Osteoblast (primary cell): Measurements from ENCODE around the gene PMFBP1. TPM values are rescaled to one million over a fixed set of nuclear protein-coding genes. Genes with fewer than 3 reads are reported as not detected.

Source experiments
- DNase-seq: peaks from one replicate; pipeline ENCODE4 v3.0.0; 2011; ENCODE audit warnings: low spot score, mixed read lengths; ENCODE audit not compliant: insufficient read length; ENCODE audit errors: missing footprints
- H2AFZ ChIP-seq: 2 replicates; pipeline ENCODE4 v1.6.0; 2011; ENCODE audit warnings: mild to moderate bottlenecking, low read length
- H3K27ac ChIP-seq: 2 replicates; pipeline ENCODE4 v1.5.1; 2011; ENCODE audit warnings: mild to moderate bottlenecking, low read depth, low read length, moderate library complexity
- H3K27me3 ChIP-seq: 2 replicates; pipeline ENCODE4 v1.6.0; 2012; ENCODE audit warnings: mild to moderate bottlenecking, control low read depth, inconsistent platforms, low read length, moderate library complexity; ENCODE audit not compliant: insufficient read depth
- H3K36me3 ChIP-seq: 2 replicates; pipeline ENCODE4 v1.5.1; 2011; ENCODE audit warnings: mild to moderate bottlenecking, low read length, control low read depth, moderate library complexity; ENCODE audit not compliant: insufficient read depth
- H3K4me1 ChIP-seq: 2 replicates; pipeline ENCODE4 v1.5.1; 2011; ENCODE audit warnings: mild to moderate bottlenecking, low read length, control low read depth, moderate library complexity; ENCODE audit not compliant: insufficient read depth
- H3K4me2 ChIP-seq: 2 replicates; pipeline ENCODE4 v1.6.0; 2011; ENCODE audit warnings: mild to moderate bottlenecking, low read length; ENCODE audit not compliant: insufficient read depth
- H3K4me3 ChIP-seq: fragments of 200-600 bp; sonication (generic); 3 replicates; pipeline ENCODE4 v1.5.1; 2012; ENCODE audit warnings: mild to moderate bottlenecking, low read length, inconsistent platforms; ENCODE audit not compliant: insufficient read depth
- H3K79me2 ChIP-seq: 2 replicates; pipeline ENCODE4 v1.6.0; 2012; ENCODE audit warnings: mild to moderate bottlenecking, low read length, control low read depth, inconsistent platforms; ENCODE audit not compliant: insufficient read depth
- H3K9me3 ChIP-seq: 2 replicates; pipeline ENCODE4 v1.5.1; 2011; ENCODE audit warnings: low read depth, low read length, control low read depth
- H4K20me1 ChIP-seq: 2 replicates; pipeline ENCODE4 v1.6.0; 2012; ENCODE audit warnings: mild to moderate bottlenecking, low read length, control low read depth; ENCODE audit not compliant: insufficient read depth
- total RNA-seq: library from RNA; depleted of rRNA; stranded (reverse); fragments of >200 nt; gene quantifications from 2 replicates; pipeline ENCODE4 v1.2.3, GENCODE V29; 2012
- TF ChIP-seq, protein P1 (sequence below): IDR thresholded peaks from 2 replicates; pipeline ENCODE4 v1.5.1; 2011; ENCODE audit warnings: mild to moderate bottlenecking, low read depth, low read length, moderate library complexity; ENCODE audit errors: extremely low read depth

The PMFBP1 gene
- total RNA-seq, 1 donor: under 0.01 TPM

GRCh38 chr16:72109966-72110530 is 61.9 kb downstream of the PMFBP1 start:
- TF ChIP-seq, protein P1, sequence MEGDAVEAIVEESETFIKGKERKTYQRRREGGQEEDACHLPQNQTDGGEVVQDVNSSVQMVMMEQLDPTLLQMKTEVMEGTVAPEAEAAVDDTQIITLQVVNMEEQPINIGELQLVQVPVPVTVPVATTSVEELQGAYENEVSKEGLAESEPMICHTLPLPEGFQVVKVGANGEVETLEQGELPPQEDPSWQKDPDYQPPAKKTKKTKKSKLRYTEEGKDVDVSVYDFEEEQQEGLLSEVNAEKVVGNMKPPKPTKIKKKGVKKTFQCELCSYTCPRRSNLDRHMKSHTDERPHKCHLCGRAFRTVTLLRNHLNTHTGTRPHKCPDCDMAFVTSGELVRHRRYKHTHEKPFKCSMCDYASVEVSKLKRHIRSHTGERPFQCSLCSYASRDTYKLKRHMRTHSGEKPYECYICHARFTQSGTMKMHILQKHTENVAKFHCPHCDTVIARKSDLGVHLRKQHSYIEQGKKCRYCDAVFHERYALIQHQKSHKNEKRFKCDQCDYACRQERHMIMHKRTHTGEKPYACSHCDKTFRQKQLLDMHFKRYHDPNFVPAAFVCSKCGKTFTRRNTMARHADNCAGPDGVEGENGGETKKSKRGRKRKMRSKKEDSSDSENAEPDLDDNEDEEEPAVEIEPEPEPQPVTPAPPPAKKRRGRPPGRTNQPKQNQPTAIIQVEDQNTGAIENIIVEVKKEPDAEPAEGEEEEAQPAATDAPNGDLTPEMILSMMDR: no peak
- H3K27ac ChIP-seq: no peak overlapping the region
- H3K9me3 ChIP-seq: no peaks in the 10 kb centered on the region
- no peak overlapping the region for H3K4me2 ChIP-seq
- no peaks in the 10 kb centered on the region for H3K79me2 ChIP-seq
- H2AFZ ChIP-seq: no peak overlapping the region
- H3K4me3 ChIP-seq: no peak overlapping the region
- H3K27me3 ChIP-seq: no peaks in the 10 kb centered on the region
- DNase-seq: peak; percentile 27
- peaks cover 71% of the 10 kb centered on the region for H3K36me3 ChIP-seq
- H3K4me1 ChIP-seq: no peaks in the 10 kb centered on the region
- no peaks in the 10 kb centered on the region for H4K20me1 ChIP-seq

DNA sequence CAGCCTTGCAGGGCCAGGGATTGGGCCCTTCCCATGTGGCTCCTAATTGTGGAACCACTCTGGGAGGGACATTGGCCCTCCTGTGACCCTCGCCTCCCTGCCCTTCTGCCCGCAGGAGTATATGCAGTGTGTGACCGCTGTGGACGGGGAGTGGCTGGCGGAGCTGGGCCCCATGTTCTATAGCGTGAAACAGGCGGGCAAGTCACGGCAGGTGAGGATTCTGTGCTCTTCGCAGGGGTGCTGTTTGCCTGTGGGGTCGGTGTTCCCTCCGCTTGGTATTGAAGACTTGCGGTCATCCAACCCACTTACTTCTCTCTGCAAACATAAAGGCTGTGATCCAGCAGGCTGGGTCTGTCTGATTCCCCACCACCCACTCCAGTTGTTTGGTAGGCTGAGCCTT is 62.7 kb downstream of the PMFBP1 start:
- Histone ChIP-seq H3K4me3 (no peak overlapping the region), H3K79me2 (no peaks in the 10 kb centered on the region), H4K20me1 (no peaks in the 10 kb centered on the region), H3K4me2 (no peak overlapping the region), H2AFZ (no peak overlapping the region), H3K27me3 (no peaks in the 10 kb centered on the region), H3K27ac (no peak overlapping the region), H3K4me1 (no peaks in the 10 kb centered on the region), H3K36me3 (peaks cover 79% of the 10 kb centered on the region), H3K9me3 (no peaks in the 10 kb centered on the region)
- peak; percentile 54 for DNase-seq
- TF ChIP-seq, protein P1: no peak

DNA sequence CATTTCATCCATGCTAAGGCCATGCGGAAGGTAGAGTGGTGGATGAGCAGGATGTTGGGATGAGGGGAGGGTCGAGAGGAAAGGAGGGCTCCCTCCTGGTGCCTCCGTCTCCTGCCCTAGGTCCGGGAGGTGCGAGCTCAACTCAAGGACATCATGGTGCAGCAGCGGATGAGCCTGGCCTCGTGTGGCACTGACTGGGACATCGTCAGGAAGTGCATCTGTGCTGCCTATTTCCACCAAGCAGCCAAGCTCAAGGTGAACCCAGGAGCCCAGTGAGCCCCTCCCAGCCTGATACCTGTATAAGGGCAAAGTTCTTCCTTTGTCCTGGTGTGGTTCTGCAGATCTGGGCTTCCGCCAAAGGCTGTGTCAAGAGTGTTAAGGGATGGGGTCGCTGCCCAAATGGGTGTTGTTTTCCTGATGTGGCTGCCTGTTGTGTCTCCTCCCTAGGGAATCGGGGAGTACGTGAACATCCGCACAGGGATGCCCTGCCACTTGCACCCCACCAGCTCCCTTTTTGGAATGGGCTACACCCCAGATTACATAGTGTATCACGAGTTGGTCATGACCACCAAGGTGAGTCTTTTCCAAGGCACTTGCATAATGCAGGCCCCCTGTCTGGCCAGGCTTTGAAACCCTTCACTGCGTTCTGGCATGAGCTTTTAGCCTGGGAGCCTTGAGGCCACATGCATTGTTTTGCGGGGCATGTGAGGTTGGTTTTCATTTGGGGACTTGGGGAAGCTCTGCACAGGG is 63.4 kb downstream of the PMFBP1 start:
- H3K4me2 ChIP-seq: no peak overlapping the region
- peaks cover 86% of the 10 kb centered on the region for H3K36me3 ChIP-seq
- no peaks in the 10 kb centered on the region for H3K27me3 ChIP-seq
- H3K4me1 ChIP-seq: no peaks in the 10 kb centered on the region
- H3K79me2 ChIP-seq: no peaks in the 10 kb centered on the region
- no peaks in the 10 kb centered on the region for H4K20me1 ChIP-seq
- no peak overlapping the region for H3K4me3 ChIP-seq
- H3K27ac ChIP-seq: no peak overlapping the region
- DNase-seq: peak; percentile 64
- no peak overlapping the region for H2AFZ ChIP-seq
- TF ChIP-seq, protein P1: no peak
- H3K9me3 ChIP-seq: no peaks in the 10 kb centered on the region

GRCh38 chr16:72107371-72107770 is 64.6 kb downstream of the PMFBP1 start:
- no peak overlapping the region for H3K27ac ChIP-seq
- no peaks in the 10 kb centered on the region for H3K4me1 ChIP-seq
- TF ChIP-seq, protein P1: no peak
- no peak overlapping the region for H2AFZ ChIP-seq
- no peak overlapping the region for H3K4me3 ChIP-seq
- no peak overlapping the region for H3K4me2 ChIP-seq
- H3K27me3 ChIP-seq: no peaks in the 10 kb centered on the region
- peak; percentile 37 for DNase-seq
- peaks cover 91% of the 10 kb centered on the region for H3K36me3 ChIP-seq
- no peaks in the 10 kb centered on the region for H4K20me1 ChIP-seq
- no peaks in the 10 kb centered on the region for H3K9me3 ChIP-seq
- no peaks in the 10 kb centered on the region for H3K79me2 ChIP-seq
